Breast epithelium (tissue), 4 donors: ENCODE data around the gene ALDH1A1. TPM values are rescaled to one million over a fixed set of nuclear protein-coding genes. Genes with fewer than 3 reads are reported as not detected.
"Not testable (repeated sequence)": the region's sequence is repeated elsewhere in the genome, so short reads cannot be mapped to it uniquely, and the experiment has no call there.

Experiments
- DNase-seq, 2 donors: peaks; one replicate each; pipeline ENCODE4 v3.0.0-alpha.2; 2019; ENCODE audit warnings: low spot score in 2 of 2
- H3K27ac ChIP-seq, 2 donors: fragments of 200-600 bp; sonication (generic) in 1 of 2; one replicate each; pipeline ENCODE4 v1.5.1; 2016 to 2019; ENCODE audit warnings: mild to moderate bottlenecking in 1 of 2
- H3K27me3 ChIP-seq, 2 donors: fragments of 200-600 bp; sonication (generic) in 1 of 2; one replicate each; pipeline versions ENCODE4 v1.5.1 to v1.6.0; 2017 to 2019; ENCODE audit warnings: control low read depth in 1 of 2, mild to moderate bottlenecking in 1 of 2
- H3K36me3 ChIP-seq: fragments of 200-600 bp; one replicate; pipeline ENCODE4 v1.5.1; 2019
- H3K4me1 ChIP-seq, 2 donors: fragments of 200-600 bp; sonication (generic); one replicate each; pipeline ENCODE4 v1.5.1; 2016 to 2019; ENCODE audit warnings: control low read depth in 1 of 2
- H3K4me3 ChIP-seq, 3 donors: fragments of 200-600 bp; sonication (generic); 1 replicate in 2 of 3; 2 replicates in 1 of 3; pipeline ENCODE4 v1.5.1; 2016 to 2019; ENCODE audit warnings: mild to moderate bottlenecking in 3 of 3, moderate library complexity in 2 of 3
- H3K9me3 ChIP-seq, 2 donors: fragments of 200-600 bp; sonication (generic) in 1 of 2; one replicate each; pipeline ENCODE4 v1.5.1; 2016 to 2019; ENCODE audit warnings: control low read depth in 1 of 2
- POLR2A ChIP-seq: fragments of 450-650 bp; IDR thresholded peaks from one replicate; pipeline ENCODE4 v1.6.1; 2016; ENCODE audit warnings: antibody characterized with exemption, mild to moderate bottlenecking, moderate library complexity
- POLR2AphosphoS5 ChIP-seq, 3 donors: sonication (generic); formaldehyde crosslinking; IDR thresholded peaks; one replicate each; pipeline ENCODE4 v1.6.1; 2017; ENCODE audit warnings: antibody characterized with exemption in 3 of 3
- intact Hi-C: fragments of 100-400 bp; cut with DNase I; formaldehyde crosslinking; loops from one replicate; pipeline ENCODE4 v1.15.1; 2023; ENCODE audit warnings: low total_unique reads
- total RNA-seq, 3 donors: library from RNA; depleted of rRNA; stranded (reverse); fragments of >200 nt; gene quantifications; one replicate each; pipeline ENCODE4 v1.1.0, GENCODE V29; 2016
- TF ChIP-seq, protein P1 (sequence below), 3 donors: fragments of 450-650 bp; IDR thresholded peaks; one replicate each; pipeline ENCODE4 v1.5.1; 2016 to 2017; ENCODE audit warnings: antibody characterized with exemption in 3 of 3, mild to moderate bottlenecking in 3 of 3, moderate library complexity in 3 of 3

ALDH1A1 gene
- total RNA-seq, 3 donors from 2014 or later: 67.2 to 233 (median 80.1) TPM

- TF ChIP-seq POLR2A (no peak), POLR2AphosphoS5 (IDR thresholded peaks at IDR 0.05) (no peak)
- TF ChIP-seq, protein P1, sequence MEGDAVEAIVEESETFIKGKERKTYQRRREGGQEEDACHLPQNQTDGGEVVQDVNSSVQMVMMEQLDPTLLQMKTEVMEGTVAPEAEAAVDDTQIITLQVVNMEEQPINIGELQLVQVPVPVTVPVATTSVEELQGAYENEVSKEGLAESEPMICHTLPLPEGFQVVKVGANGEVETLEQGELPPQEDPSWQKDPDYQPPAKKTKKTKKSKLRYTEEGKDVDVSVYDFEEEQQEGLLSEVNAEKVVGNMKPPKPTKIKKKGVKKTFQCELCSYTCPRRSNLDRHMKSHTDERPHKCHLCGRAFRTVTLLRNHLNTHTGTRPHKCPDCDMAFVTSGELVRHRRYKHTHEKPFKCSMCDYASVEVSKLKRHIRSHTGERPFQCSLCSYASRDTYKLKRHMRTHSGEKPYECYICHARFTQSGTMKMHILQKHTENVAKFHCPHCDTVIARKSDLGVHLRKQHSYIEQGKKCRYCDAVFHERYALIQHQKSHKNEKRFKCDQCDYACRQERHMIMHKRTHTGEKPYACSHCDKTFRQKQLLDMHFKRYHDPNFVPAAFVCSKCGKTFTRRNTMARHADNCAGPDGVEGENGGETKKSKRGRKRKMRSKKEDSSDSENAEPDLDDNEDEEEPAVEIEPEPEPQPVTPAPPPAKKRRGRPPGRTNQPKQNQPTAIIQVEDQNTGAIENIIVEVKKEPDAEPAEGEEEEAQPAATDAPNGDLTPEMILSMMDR (IDR thresholded peaks at IDR 0.05): no peak
- no peaks in the 10 kb centered on the region for H3K9me3 ChIP-seq
- H3K27ac ChIP-seq: no peak overlapping the region
- no peak overlapping the region for H3K4me3 ChIP-seq
- H3K4me1 ChIP-seq: no peaks in the 10 kb centered on the region
- H3K27me3 ChIP-seq: no peaks in the 10 kb centered on the region
- no peak for DNase-seq
- H3K36me3 ChIP-seq: no peaks in the 10 kb centered on the region
- intact Hi-C loops: no loop called here
Observed at GRCh38 chr9:72946318-72946717, 6.5 kb downstream of the ALDH1A1 start.

- intact Hi-C loops: no loop called here
- Histone ChIP-seq H3K9me3 (no peaks in the 10 kb centered on the region), H3K36me3 (no peaks in the 10 kb centered on the region), H3K27ac (no peak overlapping the region), H3K4me3 (no peak overlapping the region), H3K27me3 (no peaks in the 10 kb centered on the region), H3K4me1 (no peaks in the 10 kb centered on the region)
- DNase-seq: no peak
- TF ChIP-seq, protein P1 (IDR thresholded peaks at IDR 0.05): no peak
- no peak for TF ChIP-seq POLR2AphosphoS5 (IDR thresholded peaks at IDR 0.05)
Observed at GRCh38 chr9:72945391-72945790, 7.5 kb downstream of the ALDH1A1 start.

- Histone ChIP-seq H3K4me1 (no peaks in the 10 kb centered on the region), H3K9me3 (no peaks in the 10 kb centered on the region), H3K36me3 (no peaks in the 10 kb centered on the region), H3K27me3 (no peaks in the 10 kb centered on the region), H3K27ac (no peak overlapping the region), H3K4me3 (no peak overlapping the region)
- TF ChIP-seq, protein P1 (IDR thresholded peaks at IDR 0.05): no peak
- no peak for TF ChIP-seq POLR2A
- TF ChIP-seq POLR2AphosphoS5 (IDR thresholded peaks at IDR 0.05): no peak
- no peak for DNase-seq
- intact Hi-C loops: no loop called here
Observed at GRCh38 chr9:72943844-72944462, 8.9 kb downstream of the ALDH1A1 start.

DNA sequence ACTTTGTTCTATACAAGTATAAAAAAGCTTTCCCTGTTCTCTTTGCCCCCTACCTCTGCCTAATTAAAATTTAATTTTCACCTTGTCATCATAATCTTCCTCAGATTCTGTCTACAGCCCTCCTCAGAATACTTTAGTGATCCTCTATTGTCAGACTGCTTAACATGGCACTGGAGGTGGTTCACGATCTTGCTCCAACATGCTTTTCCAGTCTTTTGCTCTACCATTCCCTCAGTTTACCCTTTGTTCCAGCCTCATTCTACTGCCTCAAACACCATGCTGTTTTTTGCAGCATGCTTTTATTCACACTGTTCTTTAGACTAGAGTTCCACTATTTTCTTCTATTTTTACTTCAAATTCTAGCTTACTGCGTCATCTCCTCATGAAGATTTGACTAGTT lies 10.4 kb downstream of the ALDH1A1 start:
- intact Hi-C loops: no loop called here
- H3K4me3 ChIP-seq: no peak overlapping the region
- no peaks in the 10 kb centered on the region for H3K4me1 ChIP-seq
- no peak for TF ChIP-seq POLR2AphosphoS5 (IDR thresholded peaks at IDR 0.05)
- TF ChIP-seq, protein P1 (IDR thresholded peaks at IDR 0.05): no peak
- TF ChIP-seq POLR2A: no peak
- H3K27me3 ChIP-seq: no peaks in the 10 kb centered on the region
- no peak for DNase-seq
- no peaks in the 10 kb centered on the region for H3K9me3 ChIP-seq
- H3K36me3 ChIP-seq: no peaks in the 10 kb centered on the region
- no peak overlapping the region for H3K27ac ChIP-seq

- H3K9me3 ChIP-seq, DNase-seq, H3K4me3 ChIP-seq, H3K27me3 ChIP-seq, H3K36me3 ChIP-seq, H3K4me1 ChIP-seq, intact Hi-C loops, H3K27ac ChIP-seq: not testable (repeated sequence)
Observed at GRCh38 chr9:72939581-72939980, 13.3 kb downstream of the ALDH1A1 start.

- no peaks in the 10 kb centered on the region for H3K4me1 ChIP-seq
- peak overlapping the region in 1 of 2 donors; percentile 48 for H3K27ac ChIP-seq
- intact Hi-C loops: no loop called here
- TF ChIP-seq POLR2AphosphoS5 (IDR thresholded peaks at IDR 0.05): no peak
- TF ChIP-seq, protein P1 (IDR thresholded peaks at IDR 0.05): no peak
- TF ChIP-seq POLR2A: no peak
- no peaks in the 10 kb centered on the region for H3K9me3 ChIP-seq
- no peak overlapping the region for H3K4me3 ChIP-seq
- DNase-seq: no peak
- H3K36me3 ChIP-seq: no peaks in the 10 kb centered on the region
- no peaks in the 10 kb centered on the region for H3K27me3 ChIP-seq
Observed at GRCh38 chr9:72937545-72937944, 15.3 kb downstream of the ALDH1A1 start.
